Activated T-helper 17 cell treated with anti-CD3 and anti-CD28 coated beads, Interleukin-2, amount 50 U/mL, for 72 hours (primary cell): Measurements from ENCODE around the gene OR5AU1. TPM values are rescaled to one million over a fixed set of nuclear protein-coding genes. Genes with fewer than 3 reads are reported as not detected.

Source experiments
- ATAC-seq: fragments of 150-1000 bp; cut with Tn5 transposase; replicated peaks from 2 replicates; pipeline ENCODE4 v1.10.0; 2021; ENCODE audit warnings: mild to moderate bottlenecking, moderate library complexity
- H3K27ac Mint-ChIP-seq: one replicate; pipeline ENCODE4 v1.8.0; 2022; ENCODE audit warnings: mixed read lengths
- H3K27me3 Mint-ChIP-seq: one replicate; pipeline ENCODE4 v1.8.0; 2022; ENCODE audit warnings: mixed read lengths
- H3K36me3 Mint-ChIP-seq: one replicate; pipeline ENCODE4 v1.8.0; 2022; ENCODE audit warnings: low read depth, mild to moderate bottlenecking, mixed read lengths
- H3K4me1 Mint-ChIP-seq: one replicate; pipeline ENCODE4 v1.8.0; 2022; ENCODE audit warnings: mixed read lengths
- H3K4me3 Mint-ChIP-seq: one replicate; pipeline ENCODE4 v1.8.0; 2022; ENCODE audit warnings: mild to moderate bottlenecking, mixed read lengths
- H3K9me3 Mint-ChIP-seq: one replicate; pipeline ENCODE4 v1.8.0; 2022; ENCODE audit warnings: mixed read lengths
- total RNA-seq, 2 donors: library from RNA; stranded (reverse); gene quantifications; one replicate each; pipeline ENCODE4 v1.2.3, GENCODE V29; 2022

Gene OR5AU1
- total RNA-seq, 2 donors from 2014 or later, result not detected

DNA sequence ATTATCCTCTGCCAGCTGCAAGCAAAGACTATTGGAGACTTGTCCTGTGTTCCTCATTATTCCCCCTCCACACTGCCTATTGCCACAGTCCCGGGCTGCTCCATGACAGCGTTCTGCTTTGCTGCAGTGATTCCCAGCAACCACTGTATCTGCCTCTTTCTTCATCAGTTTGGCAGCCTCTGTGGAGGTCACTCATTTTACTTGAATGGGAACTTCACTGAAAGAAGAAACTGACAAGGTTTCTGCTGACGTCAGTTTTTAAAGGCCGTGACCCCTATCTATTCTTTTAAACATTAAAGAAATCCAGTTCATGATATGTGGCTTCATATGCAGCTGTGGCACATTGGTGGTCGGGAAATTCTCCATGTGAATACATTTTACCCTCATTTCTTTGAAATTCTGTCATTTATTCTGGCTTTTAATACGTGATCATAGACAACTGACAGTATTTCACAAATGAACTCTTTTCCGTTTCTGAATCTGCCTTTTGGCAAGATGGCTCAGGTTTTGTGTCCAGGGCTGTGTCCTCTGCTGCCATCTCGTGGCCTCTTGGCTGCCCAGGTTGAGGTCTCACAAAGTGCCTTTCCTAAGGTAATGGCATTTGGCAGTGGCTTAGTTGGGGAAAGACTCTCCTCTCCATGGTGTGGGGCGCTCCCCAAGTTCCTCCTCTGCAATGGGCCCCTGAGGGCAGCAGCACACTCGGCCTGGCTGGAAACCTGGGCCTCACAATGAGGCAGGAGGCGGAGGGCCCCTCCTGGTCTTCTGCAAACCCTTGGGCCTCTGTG, 49.2 kb downstream of the OR5AU1 start:
- peaks cover 34% of the 10 kb centered on the region for H3K4me1 Mint-ChIP-seq
- H3K9me3 Mint-ChIP-seq, result no peaks in the 10 kb centered on the region
- ATAC-seq, result no peak
- no peaks in the 10 kb centered on the region for H3K36me3 Mint-ChIP-seq
- H3K4me3 Mint-ChIP-seq, result peak overlapping the region; percentile 47
- peak overlapping the region; percentile 70 for H3K27ac Mint-ChIP-seq
- no peaks in the 10 kb centered on the region for H3K27me3 Mint-ChIP-seq

GRCh38 chr14:21106176-21106497, 49.7 kb downstream of the OR5AU1 start:
- Mint-ChIP-seq H3K36me3 (no peaks in the 10 kb centered on the region), H3K9me3 (no peaks in the 10 kb centered on the region), H3K4me3 (peak overlapping the region; percentile 47), H3K4me1 (peaks cover 34% of the 10 kb centered on the region), H3K27ac (no peak overlapping the region), H3K27me3 (no peaks in the 10 kb centered on the region)
- ATAC-seq, result no peak

DNA sequence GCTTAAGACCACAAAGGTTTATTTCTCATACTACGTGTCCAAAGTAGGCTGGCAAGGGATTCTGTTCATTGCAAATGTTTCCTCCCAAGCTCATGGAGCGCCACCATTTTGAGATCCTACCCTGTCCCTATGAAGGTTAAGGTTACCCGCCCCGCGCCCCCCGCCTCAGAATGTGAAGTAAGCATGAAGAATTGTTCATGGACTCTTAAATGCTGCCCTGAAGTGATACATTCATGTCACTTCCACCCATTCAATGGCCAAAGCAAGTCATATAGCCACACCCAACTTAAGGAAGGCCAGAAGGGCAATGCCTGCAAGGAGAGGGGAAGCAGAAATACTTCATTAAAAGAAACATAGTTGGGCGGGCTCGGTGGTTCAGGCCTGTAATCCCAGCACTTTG, 50.8 kb downstream of the OR5AU1 start:
- Mint-ChIP-seq H3K27me3 (no peaks in the 10 kb centered on the region), H3K4me1 (peaks cover 36% of the 10 kb centered on the region), H3K4me3 (peak overlapping the region; percentile 84), H3K9me3 (no peaks in the 10 kb centered on the region), H3K27ac (peak overlapping the region; percentile 85), H3K36me3 (no peaks in the 10 kb centered on the region)
- ATAC-seq, result no peak

Other genes with a start within 250 kb of the OR5AU1 start
- gene RNASE2, start 200.6 kb downstream of the OR5AU1 start, total RNA-seq, result not detected
- gene METTL17, start 166.1 kb downstream of the OR5AU1 start, total RNA-seq, result 100 to 1,000 TPM in 1 of 2 donors, 10 to 100 TPM in 1; 83.2 to 102 TPM
- gene SLC39A2, start 156.8 kb downstream of the OR5AU1 start, total RNA-seq, result under 1 TPM; 0.24 to 0.30 TPM
- gene NDRG2, start 131.0 kb downstream of the OR5AU1 start, total RNA-seq, result 1 to 10 TPM; 4.1 to 5.4 TPM
- not detected for gene TPPP2, start 125.8 kb downstream of the OR5AU1 start, total RNA-seq
- not detected for gene RNASE13, start 121.3 kb downstream of the OR5AU1 start, total RNA-seq
- not detected for gene RNASE7, start 113.7 kb downstream of the OR5AU1 start, total RNA-seq
- not detected for gene RNASE8, start 98.2 kb downstream of the OR5AU1 start, total RNA-seq
- under 1 TPM in 1 of 2 donors, not detected in 1; 0.26 TPM for gene ARHGEF40, start 85.8 kb downstream of the OR5AU1 start, total RNA-seq
- gene ZNF219, start 57.4 kb downstream of the OR5AU1 start, total RNA-seq, result 10 to 100 TPM in 1 of 2 donors, 1 to 10 TPM in 1; 9.6 to 18.3 TPM
- gene TMEM253, start 55.0 kb downstream of the OR5AU1 start, total RNA-seq, result not detected
- 100 to 1,000 TPM; 720 to 984 TPM for gene HNRNPC, start 113.4 kb upstream of the OR5AU1 start, total RNA-seq
- gene RPGRIP1, start 124.0 kb upstream of the OR5AU1 start, total RNA-seq, result not detected
- gene SUPT16H, start 228.0 kb upstream of the OR5AU1 start, total RNA-seq, result 100 to 1,000 TPM; 120 to 176 TPM